Neuronal stem cell (in vitro differentiated cells): ENCODE data around the gene CLCN6.
A peak's percentile ranks its signal among the peaks of the same experiment; 100 is the strongest.

ENCODE experiments used
- DNase-seq: peaks from one replicate; pipeline ENCODE4 v3.0.0-alpha.2; 2013; ENCODE audit warnings: low spot score
- H2AFZ ChIP-seq: one replicate; pipeline ENCODE4 v1.6.1; 2013; ENCODE audit warnings: mild to moderate bottlenecking, low read length, inconsistent platforms
- H2AK5ac ChIP-seq: 2 replicates; pipeline ENCODE4 v1.6.1; 2013; ENCODE audit warnings: low read depth, mild to moderate bottlenecking, inconsistent platforms, low read length, moderate library complexity, mixed read lengths
- H2BK120ac ChIP-seq: 2 replicates; pipeline ENCODE4 v1.6.1; 2013; ENCODE audit warnings: low read depth, mild to moderate bottlenecking, inconsistent platforms, low read length, moderate library complexity, mixed read lengths
- H2BK12ac ChIP-seq: one replicate; pipeline ENCODE4 v1.6.1; 2013; ENCODE audit warnings: low read length, inconsistent platforms
- H2BK15ac ChIP-seq: 2 replicates; pipeline ENCODE4 v1.6.1; 2013; ENCODE audit warnings: mild to moderate bottlenecking, low read length, inconsistent platforms, mixed read lengths
- H2BK5ac ChIP-seq: one replicate; pipeline ENCODE4 v1.6.1; 2013; ENCODE audit warnings: inconsistent platforms, mild to moderate bottlenecking, low read length, moderate library complexity
- H3K14ac ChIP-seq: one replicate; pipeline ENCODE4 v1.6.1; 2013; ENCODE audit warnings: low read length, inconsistent platforms
- H3K18ac ChIP-seq: 2 replicates; pipeline ENCODE4 v1.6.1; 2013; ENCODE audit warnings: low read length, inconsistent platforms
- H3K23ac ChIP-seq: 2 replicates; pipeline ENCODE4 v1.6.1; 2013; ENCODE audit warnings: low read depth, mild to moderate bottlenecking, mixed read lengths, low read length, inconsistent platforms; ENCODE audit not compliant: poor library complexity
- H3K27ac ChIP-seq: replicated peaks from 3 replicates; pipeline ENCODE4 v1.5.1; 2013; ENCODE audit warnings: low read length, inconsistent platforms
- H3K27me3 ChIP-seq, 3 experiments: 2 replicates each; pipeline ENCODE4 v1.6.1; 2013; ENCODE audit warnings: low read length in 3 of 3, mild to moderate bottlenecking in 2 of 3, inconsistent platforms in 1 of 3, low read depth in 1 of 3, mixed read lengths in 1 of 3, moderate library complexity in 1 of 3; ENCODE audit not compliant: control insufficient read depth in 3 of 3, insufficient read depth in 3 of 3
- H3K36me3 ChIP-seq, 2 donors: replicated peaks in 1 of 2; 2 replicates each; pipeline ENCODE4 v1.6.1; 2013; ENCODE audit warnings: low read length in 2 of 2; ENCODE audit not compliant: control insufficient read depth in 2 of 2, insufficient read depth in 2 of 2
- H3K4ac ChIP-seq: 2 replicates; pipeline ENCODE4 v1.6.1; 2013; ENCODE audit warnings: inconsistent platforms, mild to moderate bottlenecking, low read length, moderate library complexity
- H3K4me1 ChIP-seq, 2 donors: 1 replicate in 1 of 2; 2 replicates in 1 of 2; pipeline ENCODE4 v1.6.1; 2013; ENCODE audit warnings: low read length in 2 of 2, low read depth in 1 of 2; ENCODE audit not compliant: control insufficient read depth in 2 of 2, insufficient read depth in 1 of 2
- H3K4me2 ChIP-seq: one replicate; pipeline ENCODE4 v1.6.1; 2013; ENCODE audit warnings: mild to moderate bottlenecking, low read length, inconsistent platforms; ENCODE audit not compliant: insufficient read depth, poor library complexity, severe bottlenecking
- H3K4me3 ChIP-seq, 2 donors: 2 replicates each; pipeline ENCODE4 v1.5.1; 2013; ENCODE audit warnings: low read length in 2 of 2, mild to moderate bottlenecking in 2 of 2, inconsistent platforms in 1 of 2, moderate library complexity in 1 of 2
- H3K79me1 ChIP-seq: one replicate; pipeline ENCODE4 v1.6.1; 2013; ENCODE audit warnings: low read depth, mild to moderate bottlenecking, inconsistent platforms, low read length, moderate library complexity
- H3K9ac ChIP-seq: one replicate; pipeline ENCODE4 v1.6.1; 2013; ENCODE audit warnings: mild to moderate bottlenecking, low read depth, low read length, inconsistent platforms; ENCODE audit not compliant: poor library complexity
- H3K9me3 ChIP-seq, 2 donors: replicated peaks in 1 of 2; 2 replicates each; pipeline versions ENCODE3 to v1.6.1; 2013; ENCODE audit warnings: low read length in 2 of 2, mild to moderate bottlenecking in 2 of 2, inconsistent platforms in 1 of 2, low read depth in 1 of 2, mixed read lengths in 1 of 2, moderate library complexity in 1 of 2; ENCODE audit not compliant: control insufficient read depth in 2 of 2, insufficient read depth in 1 of 2
- H4K8ac ChIP-seq: one replicate; pipeline ENCODE4 v1.6.1; 2013; ENCODE audit warnings: low read depth, mild to moderate bottlenecking, inconsistent platforms, low read length, moderate library complexity
- H4K91ac ChIP-seq: one replicate; pipeline ENCODE4 v1.6.1; 2013; ENCODE audit warnings: low read length, low read depth, mild to moderate bottlenecking, inconsistent platforms; ENCODE audit not compliant: poor library complexity
- WGBS, 2 donors: extraction: QIAGEN DNeasy Blood & Tissue Kit; methylation state at CpG; one replicate each; pipeline ENCODE4 v1.1.7; 2013; ENCODE audit warnings: missing lambda C conversion rate in 2 of 2, mixed read lengths in 1 of 2; ENCODE audit not compliant: insufficient read length in 2 of 2, insufficient replicate concordance in 1 of 2; ENCODE audit errors: extremely low coverage in 2 of 2; 5-methylcytosine and 5-hydroxymethylcytosine counted together

The CLCN6 gene

GRCh38 chr1:11869104-11869503, 63.1 kb downstream of the CLCN6 start:
- H3K23ac ChIP-seq = no peak overlapping the region
- DNase-seq = no peak
- H2BK12ac ChIP-seq = no peak overlapping the region
- no peak overlapping the region for H3K4me3 ChIP-seq
- H3K4ac ChIP-seq = no peak overlapping the region
- WGBS, 2 donors = no CpG with 5 or more reads among the region's 3 CpGs
- H3K27ac ChIP-seq = no peak overlapping the region
- H3K4me2 ChIP-seq = no peak overlapping the region
- H3K27me3 ChIP-seq = peaks cover 0 to 6% (median 0%) of the 10 kb centered on the region in 3 experiments
- no peak overlapping the region for H2BK15ac ChIP-seq
- H3K36me3 ChIP-seq = no peaks in the 10 kb centered on the region
- no peak overlapping the region for H2BK120ac ChIP-seq
- no peak overlapping the region for H2BK5ac ChIP-seq
- no peak overlapping the region for H4K8ac ChIP-seq
- no peak overlapping the region for H3K9ac ChIP-seq
- no peaks in the 10 kb centered on the region for H3K4me1 ChIP-seq
- H3K18ac ChIP-seq = no peak overlapping the region
- no peak overlapping the region for H2AK5ac ChIP-seq
- no peaks in the 10 kb centered on the region for H3K79me1 ChIP-seq
- H2AFZ ChIP-seq = no peak overlapping the region
- H3K9me3 ChIP-seq = no peaks in the 10 kb centered on the region
- no peak overlapping the region for H4K91ac ChIP-seq
- no peak overlapping the region for H3K14ac ChIP-seq

- no peak overlapping the region for H3K4me3 ChIP-seq
- no peak overlapping the region for H2BK12ac ChIP-seq
- no peak overlapping the region for H3K23ac ChIP-seq
- no peak overlapping the region for H3K27ac ChIP-seq
- H3K36me3 ChIP-seq = no peaks in the 10 kb centered on the region
- no peak overlapping the region for H2BK5ac ChIP-seq
- no peak overlapping the region for H4K8ac ChIP-seq
- H4K91ac ChIP-seq = no peak overlapping the region
- DNase-seq = no peak
- WGBS, 2 donors = no CpG with 5 or more reads among the region's 5 CpGs
- H3K4me1 ChIP-seq = no peaks in the 10 kb centered on the region
- H2BK15ac ChIP-seq = no peak overlapping the region
- no peaks in the 10 kb centered on the region for H3K79me1 ChIP-seq
- H3K18ac ChIP-seq = peak overlapping the region; percentile 38
- H3K9ac ChIP-seq = no peak overlapping the region
- H3K9me3 ChIP-seq = no peaks in the 10 kb centered on the region
- no peak overlapping the region for H2BK120ac ChIP-seq
- H2AFZ ChIP-seq = no peak overlapping the region
- no peak overlapping the region for H3K4ac ChIP-seq
- H3K14ac ChIP-seq = no peak overlapping the region
- H2AK5ac ChIP-seq = no peak overlapping the region
- no peak overlapping the region for H3K4me2 ChIP-seq
- H3K27me3 ChIP-seq = peaks cover 0 to 6% (median 0%) of the 10 kb centered on the region in 3 experiments
These were observed 63.7 kb downstream of the CLCN6 start for GRCh38 chr1:11869650-11870207.

- WGBS, 2 donors = no CpG with 5 or more reads among the region's 7 CpGs
- Histone ChIP-seq H2BK5ac (no peak overlapping the region), H3K36me3 (no peaks in the 10 kb centered on the region), H2BK15ac (no peak overlapping the region), H4K8ac (no peak overlapping the region), H2BK120ac (no peak overlapping the region), H3K9ac (no peak overlapping the region), H3K27ac (no peak overlapping the region), H3K4me3 (no peak overlapping the region), H2AK5ac (no peak overlapping the region), H3K4ac (no peak overlapping the region), H3K79me1 (no peaks in the 10 kb centered on the region), H3K23ac (no peak overlapping the region), H3K9me3 (no peaks in the 10 kb centered on the region), H3K27me3 (peaks cover 0 to 13% (median 0%) of the 10 kb centered on the region in 3 experiments), H2BK12ac (no peak overlapping the region), H3K4me2 (no peak overlapping the region), H3K18ac (no peak overlapping the region), H2AFZ (no peak overlapping the region), H3K4me1 (no peaks in the 10 kb centered on the region), H4K91ac (no peak overlapping the region), H3K14ac (no peak overlapping the region)
- no peak for DNase-seq
These were observed 66.6 kb downstream of the CLCN6 start for GRCh38 chr1:11872545-11872944.

GRCh38 chr1:11873395-11874257, 67.6 kb downstream of the CLCN6 start:
- no peak overlapping the region for H3K14ac ChIP-seq

More at GRCh38 chr1:11873395-11874257, 67.6 kb downstream of the CLCN6 start:
- peaks cover 3% of the 10 kb centered on the region for H3K79me1 ChIP-seq
- H2AK5ac ChIP-seq = no peak overlapping the region
- peaks cover 0 to 18% (median 0%) of the 10 kb centered on the region in 3 experiments for H3K27me3 ChIP-seq
- H3K4me3 ChIP-seq = peak overlapping the region in 1 of 2 donors; percentile 26
- no peak overlapping the region for H3K4me2 ChIP-seq
- H3K4ac ChIP-seq = peak overlapping the region; percentile 53
- no peaks in the 10 kb centered on the region for H3K4me1 ChIP-seq
- no peaks in the 10 kb centered on the region for H3K9me3 ChIP-seq
- H3K18ac ChIP-seq = peak overlapping the region; percentile 48
- no peak overlapping the region for H3K23ac ChIP-seq
- H2BK5ac ChIP-seq = no peak overlapping the region
- no peak overlapping the region for H2AFZ ChIP-seq
- no peaks in the 10 kb centered on the region for H3K36me3 ChIP-seq
- no peak overlapping the region for H4K91ac ChIP-seq
- no peak overlapping the region for H2BK120ac ChIP-seq
- H3K9ac ChIP-seq = peak overlapping the region; percentile 70
- no peak overlapping the region for H2BK12ac ChIP-seq
- peak overlapping the region; percentile 43 for H4K8ac ChIP-seq
- H2BK15ac ChIP-seq = no peak overlapping the region
- no peak overlapping the region for H3K27ac ChIP-seq
- no peak for DNase-seq
- no CpG with 5 or more reads among the region's 14 CpGs for WGBS, 2 donors
